ENCODE measurements around the gene TRIM63.

DNA sequence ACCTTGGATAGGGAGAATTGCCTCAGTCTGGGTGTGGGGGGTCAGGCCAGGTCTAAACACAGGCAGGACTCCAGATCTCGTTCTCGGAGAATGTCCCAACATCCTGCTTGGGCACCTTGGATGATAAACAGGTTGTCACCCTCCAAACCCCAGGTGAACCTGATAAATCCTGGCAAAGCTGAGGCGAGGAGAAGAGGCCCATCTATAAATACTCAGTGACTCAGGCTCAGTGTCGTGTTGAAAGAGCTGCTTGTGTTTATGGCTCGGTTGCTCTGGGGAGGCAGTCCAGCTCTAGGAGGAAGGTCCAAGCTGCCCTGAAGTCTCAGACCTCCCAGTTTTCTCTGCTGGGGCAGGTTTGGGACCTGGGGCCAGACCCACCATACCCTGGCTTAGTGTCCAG, 15.8 kb upstream of the TRIM63 start:
- TF ChIP-seq, protein P1, sequence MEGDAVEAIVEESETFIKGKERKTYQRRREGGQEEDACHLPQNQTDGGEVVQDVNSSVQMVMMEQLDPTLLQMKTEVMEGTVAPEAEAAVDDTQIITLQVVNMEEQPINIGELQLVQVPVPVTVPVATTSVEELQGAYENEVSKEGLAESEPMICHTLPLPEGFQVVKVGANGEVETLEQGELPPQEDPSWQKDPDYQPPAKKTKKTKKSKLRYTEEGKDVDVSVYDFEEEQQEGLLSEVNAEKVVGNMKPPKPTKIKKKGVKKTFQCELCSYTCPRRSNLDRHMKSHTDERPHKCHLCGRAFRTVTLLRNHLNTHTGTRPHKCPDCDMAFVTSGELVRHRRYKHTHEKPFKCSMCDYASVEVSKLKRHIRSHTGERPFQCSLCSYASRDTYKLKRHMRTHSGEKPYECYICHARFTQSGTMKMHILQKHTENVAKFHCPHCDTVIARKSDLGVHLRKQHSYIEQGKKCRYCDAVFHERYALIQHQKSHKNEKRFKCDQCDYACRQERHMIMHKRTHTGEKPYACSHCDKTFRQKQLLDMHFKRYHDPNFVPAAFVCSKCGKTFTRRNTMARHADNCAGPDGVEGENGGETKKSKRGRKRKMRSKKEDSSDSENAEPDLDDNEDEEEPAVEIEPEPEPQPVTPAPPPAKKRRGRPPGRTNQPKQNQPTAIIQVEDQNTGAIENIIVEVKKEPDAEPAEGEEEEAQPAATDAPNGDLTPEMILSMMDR (IDR thresholded peaks at IDR 0.05) = no peak
- TF ChIP-seq EZH2 (IDR thresholded peaks at IDR 0.05; ENCODE audit: borderline replicate concordance, insufficient read depth, low read depth, low read length, poor library complexity, severe bottlenecking) = no peak

Measured in B cell (primary cell).